ENCODE measurements around the gene ARFRP1.

DNA sequence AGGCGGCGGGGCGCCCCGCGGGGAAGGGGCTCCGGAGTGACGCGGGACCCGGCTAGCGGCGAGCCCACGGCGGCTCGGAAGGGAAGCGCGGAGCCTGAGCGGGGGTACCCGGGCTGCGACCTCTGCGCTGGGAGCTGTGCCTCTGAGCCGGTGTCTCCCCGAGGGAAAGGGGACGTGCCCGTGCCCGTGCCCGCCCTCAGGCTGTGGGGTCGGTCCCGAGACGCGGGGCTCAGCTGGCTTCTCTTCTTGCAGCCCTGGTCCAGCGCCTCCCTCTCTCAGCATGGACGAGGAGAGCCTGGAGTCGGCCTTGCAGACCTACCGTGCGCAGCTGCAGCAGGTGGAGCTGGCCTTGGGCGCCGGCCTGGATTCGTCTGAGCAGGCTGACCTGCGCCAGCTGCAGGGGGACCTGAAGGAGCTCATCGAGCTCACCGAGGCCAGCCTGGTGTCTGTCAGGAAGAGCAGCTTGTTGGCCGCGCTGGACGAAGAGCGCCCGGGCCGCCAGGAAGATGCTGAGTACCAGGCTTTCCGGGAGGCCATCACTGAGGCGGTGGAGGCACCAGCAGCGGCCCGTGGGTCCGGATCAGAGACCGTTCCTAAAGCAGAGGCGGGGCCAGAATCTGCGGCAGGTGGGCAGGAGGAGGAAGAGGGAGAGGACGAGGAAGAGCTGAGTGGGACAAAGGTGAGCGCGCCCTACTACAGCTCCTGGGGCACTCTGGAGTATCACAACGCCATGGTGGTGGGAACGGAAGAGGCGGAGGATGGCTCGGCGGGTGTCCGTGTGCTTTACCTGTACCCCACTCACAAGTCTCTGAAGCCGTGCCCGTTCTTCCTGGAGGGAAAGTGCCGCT is 749 bp upstream of the ARFRP1 start:
- TF ChIP-seq, protein P1, sequence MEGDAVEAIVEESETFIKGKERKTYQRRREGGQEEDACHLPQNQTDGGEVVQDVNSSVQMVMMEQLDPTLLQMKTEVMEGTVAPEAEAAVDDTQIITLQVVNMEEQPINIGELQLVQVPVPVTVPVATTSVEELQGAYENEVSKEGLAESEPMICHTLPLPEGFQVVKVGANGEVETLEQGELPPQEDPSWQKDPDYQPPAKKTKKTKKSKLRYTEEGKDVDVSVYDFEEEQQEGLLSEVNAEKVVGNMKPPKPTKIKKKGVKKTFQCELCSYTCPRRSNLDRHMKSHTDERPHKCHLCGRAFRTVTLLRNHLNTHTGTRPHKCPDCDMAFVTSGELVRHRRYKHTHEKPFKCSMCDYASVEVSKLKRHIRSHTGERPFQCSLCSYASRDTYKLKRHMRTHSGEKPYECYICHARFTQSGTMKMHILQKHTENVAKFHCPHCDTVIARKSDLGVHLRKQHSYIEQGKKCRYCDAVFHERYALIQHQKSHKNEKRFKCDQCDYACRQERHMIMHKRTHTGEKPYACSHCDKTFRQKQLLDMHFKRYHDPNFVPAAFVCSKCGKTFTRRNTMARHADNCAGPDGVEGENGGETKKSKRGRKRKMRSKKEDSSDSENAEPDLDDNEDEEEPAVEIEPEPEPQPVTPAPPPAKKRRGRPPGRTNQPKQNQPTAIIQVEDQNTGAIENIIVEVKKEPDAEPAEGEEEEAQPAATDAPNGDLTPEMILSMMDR (conservative IDR thresholded peaks at IDR 0.05; ENCODE audit: low read length): no peak
- TF ChIP-seq EZH2phosphoT487 (IDR thresholded peaks at IDR 0.05; ENCODE audit: borderline replicate concordance, low read depth, low read length): no peak
